ENCODE data around the gene GK. TPM values are rescaled to one million over a fixed set of nuclear protein-coding genes. Genes with fewer than 3 reads are reported as not detected.
"Not testable (repeated sequence)": the region's sequence is repeated elsewhere in the genome, so short reads cannot be mapped to it uniquely, and the experiment has no call there.

The GK gene
- total RNA-seq, 1 experiment from 2014 or later, result 6.3 TPM

DNA sequence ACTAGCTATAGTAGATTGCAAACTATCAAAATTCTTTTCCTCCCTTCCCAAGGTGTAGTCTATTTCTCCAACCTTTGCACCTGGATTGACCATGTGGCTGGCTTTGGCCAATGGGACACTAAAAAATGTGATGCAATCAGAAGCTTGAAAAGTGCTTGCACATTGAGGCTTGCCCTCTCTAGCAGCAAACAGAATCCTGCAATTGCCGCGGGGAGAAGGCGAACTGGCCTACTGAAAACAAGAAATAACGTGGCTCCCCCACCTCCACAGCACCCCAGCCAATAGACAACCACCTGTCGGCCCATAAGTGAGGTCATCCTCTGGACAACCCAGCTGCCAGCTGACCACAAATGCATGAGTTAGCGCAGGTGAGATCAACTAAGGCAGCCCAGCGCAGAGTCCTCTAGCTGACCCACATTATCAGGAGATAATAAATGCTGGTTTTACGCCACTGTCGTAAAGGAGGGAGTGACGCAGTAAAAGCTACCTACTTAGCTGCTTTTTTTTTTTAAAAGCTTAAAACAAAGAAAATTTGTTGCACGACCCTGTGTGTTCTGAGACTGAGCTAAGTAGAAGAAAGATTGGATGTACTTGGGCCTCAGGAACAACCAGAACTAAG is 95.2 kb downstream of the GK start:
- no peak for DNase-seq (ENCODE audit: low spot score)
- Histone ChIP-seq H3K27ac (ENCODE audit: low read depth, low read length, poor library complexity, severe bottlenecking) (no peak overlapping the region), H3K9me3 (ENCODE audit: low read depth, low read length, poor library complexity, severe bottlenecking) (no peaks in the 10 kb centered on the region), H3K4me1 (ENCODE audit: insufficient read depth, low read length, poor library complexity, severe bottlenecking) (no peaks in the 10 kb centered on the region), H3K36me3 (ENCODE audit: insufficient read depth, low read length, poor library complexity, severe bottlenecking) (no peaks in the 10 kb centered on the region), H3K4me3 (ENCODE audit: low read depth, low read length, poor library complexity, severe bottlenecking) (no peak overlapping the region), H3K27me3 (replicated peaks; ENCODE audit: insufficient read depth, low read depth, low read length, poor library complexity) (no peaks in the 10 kb centered on the region)
- POLR2A ChIA-PET (ENCODE audit: low non-redundant PET), result interaction anchor here (0.6 kb wide), 1 partner anchor 78 kb away, joined by 4 read pairs; no protein-coding TSS in a partner anchor
- BruUV-seq (replicated peaks), result no TSS peak
- no peak for TF ChIP-seq EZH2 (IDR thresholded peaks at IDR 0.05; ENCODE audit: borderline replicate concordance, low read depth, low read length, poor library complexity, severe bottlenecking)
- TF ChIP-seq, protein P1, sequence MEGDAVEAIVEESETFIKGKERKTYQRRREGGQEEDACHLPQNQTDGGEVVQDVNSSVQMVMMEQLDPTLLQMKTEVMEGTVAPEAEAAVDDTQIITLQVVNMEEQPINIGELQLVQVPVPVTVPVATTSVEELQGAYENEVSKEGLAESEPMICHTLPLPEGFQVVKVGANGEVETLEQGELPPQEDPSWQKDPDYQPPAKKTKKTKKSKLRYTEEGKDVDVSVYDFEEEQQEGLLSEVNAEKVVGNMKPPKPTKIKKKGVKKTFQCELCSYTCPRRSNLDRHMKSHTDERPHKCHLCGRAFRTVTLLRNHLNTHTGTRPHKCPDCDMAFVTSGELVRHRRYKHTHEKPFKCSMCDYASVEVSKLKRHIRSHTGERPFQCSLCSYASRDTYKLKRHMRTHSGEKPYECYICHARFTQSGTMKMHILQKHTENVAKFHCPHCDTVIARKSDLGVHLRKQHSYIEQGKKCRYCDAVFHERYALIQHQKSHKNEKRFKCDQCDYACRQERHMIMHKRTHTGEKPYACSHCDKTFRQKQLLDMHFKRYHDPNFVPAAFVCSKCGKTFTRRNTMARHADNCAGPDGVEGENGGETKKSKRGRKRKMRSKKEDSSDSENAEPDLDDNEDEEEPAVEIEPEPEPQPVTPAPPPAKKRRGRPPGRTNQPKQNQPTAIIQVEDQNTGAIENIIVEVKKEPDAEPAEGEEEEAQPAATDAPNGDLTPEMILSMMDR (conservative IDR thresholded peaks at IDR 0.05; ENCODE audit: low read depth, low read length), result no peak
- intact Hi-C loops (cut with micrococcal nuclease; ENCODE audit: unreplicated experiment), result no loop called here
- CTCF ChIA-PET, result interaction anchor here (0.6 kb wide), 1 partner anchor 13 kb away, joined by 3 read pairs; no protein-coding TSS in a partner anchor

DNA sequence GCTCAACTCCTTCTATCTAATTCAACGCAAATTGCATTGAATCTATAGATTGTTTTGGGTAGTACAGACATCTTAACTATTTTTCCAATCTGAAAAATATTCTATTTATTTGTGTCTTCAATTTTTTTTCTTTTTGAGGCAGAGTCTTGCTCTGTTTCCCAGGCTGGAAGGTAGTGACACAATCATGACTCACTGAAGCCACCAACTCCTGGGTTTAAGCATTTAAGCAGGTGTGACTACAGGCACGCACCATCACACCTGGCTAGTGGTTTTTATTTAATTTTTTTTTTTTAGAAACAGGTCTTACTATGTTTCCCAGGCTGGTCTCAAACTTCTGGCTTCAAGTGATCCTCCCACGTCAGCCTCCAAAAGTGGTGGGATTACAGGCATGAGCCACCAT is 98.3 kb downstream of the GK start:
- BruUV-seq (replicated peaks), result no TSS peak
- intact Hi-C loops (cut with micrococcal nuclease; ENCODE audit: unreplicated experiment), result no loop called here
- Histone ChIP-seq H3K4me3 (ENCODE audit: low read depth, low read length, poor library complexity, severe bottlenecking) (no peak overlapping the region), H3K9me3 (ENCODE audit: low read depth, low read length, poor library complexity, severe bottlenecking) (no peaks in the 10 kb centered on the region), H3K27me3 (replicated peaks; ENCODE audit: insufficient read depth, low read depth, low read length, poor library complexity) (no peaks in the 10 kb centered on the region), H3K36me3 (ENCODE audit: insufficient read depth, low read length, poor library complexity, severe bottlenecking) (no peaks in the 10 kb centered on the region), H3K4me1 (ENCODE audit: insufficient read depth, low read length, poor library complexity, severe bottlenecking) (no peaks in the 10 kb centered on the region), H3K27ac (ENCODE audit: low read depth, low read length, poor library complexity, severe bottlenecking) (no peak overlapping the region)
- DNase-seq (ENCODE audit: low spot score), result no peak
- POLR2A ChIA-PET (ENCODE audit: low non-redundant PET), result no interaction called here
- no peak for TF ChIP-seq EZH2 (IDR thresholded peaks at IDR 0.05; ENCODE audit: borderline replicate concordance, low read depth, low read length, poor library complexity, severe bottlenecking)
- TF ChIP-seq, protein P1 (conservative IDR thresholded peaks at IDR 0.05; ENCODE audit: low read depth, low read length), result no peak
- CTCF ChIA-PET, result no interaction called here

DNA sequence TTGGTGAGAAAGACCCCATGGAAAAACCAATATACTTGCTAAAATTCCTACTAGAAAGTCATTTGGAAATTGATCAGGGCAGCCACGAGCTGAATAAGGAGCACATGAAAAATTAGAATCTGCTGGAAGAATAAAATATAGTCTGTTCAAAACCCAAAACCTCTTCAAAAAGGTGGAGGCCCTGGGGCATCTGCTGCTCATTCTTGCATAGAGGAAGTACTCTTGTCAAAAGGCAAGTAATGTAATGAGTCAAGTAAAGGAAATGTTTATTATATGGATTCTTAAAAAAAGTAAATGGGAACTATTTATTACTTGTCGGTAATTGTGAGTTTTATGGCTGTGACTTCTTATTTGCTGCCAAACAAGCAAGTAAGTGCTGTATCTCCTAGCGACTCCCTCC is 109.5 kb downstream of the GK start:
- H3K27ac ChIP-seq (ENCODE audit: low read depth, low read length, poor library complexity, severe bottlenecking), result no peak overlapping the region
- DNase-seq (ENCODE audit: low spot score), result no peak
- no peaks in the 10 kb centered on the region for H3K9me3 ChIP-seq (ENCODE audit: low read depth, low read length, poor library complexity, severe bottlenecking)
- BruUV-seq (replicated peaks), result no TSS peak
- H3K4me1 ChIP-seq (ENCODE audit: insufficient read depth, low read length, poor library complexity, severe bottlenecking), result no peaks in the 10 kb centered on the region
- no peaks in the 10 kb centered on the region for H3K27me3 ChIP-seq (replicated peaks; ENCODE audit: insufficient read depth, low read depth, low read length, poor library complexity)
- H3K36me3 ChIP-seq (ENCODE audit: insufficient read depth, low read length, poor library complexity, severe bottlenecking), result no peaks in the 10 kb centered on the region
- H3K4me3 ChIP-seq (ENCODE audit: low read depth, low read length, poor library complexity, severe bottlenecking), result no peak overlapping the region
- no peak for TF ChIP-seq EZH2 (IDR thresholded peaks at IDR 0.05; ENCODE audit: borderline replicate concordance, low read depth, low read length, poor library complexity, severe bottlenecking)
- TF ChIP-seq, protein P1 (conservative IDR thresholded peaks at IDR 0.05; ENCODE audit: low read depth, low read length), result no peak
- intact Hi-C loops (cut with micrococcal nuclease; ENCODE audit: unreplicated experiment), result no loop called here
- POLR2A ChIA-PET (ENCODE audit: low non-redundant PET), result no interaction called here
- CTCF ChIA-PET, result no interaction called here

DNA sequence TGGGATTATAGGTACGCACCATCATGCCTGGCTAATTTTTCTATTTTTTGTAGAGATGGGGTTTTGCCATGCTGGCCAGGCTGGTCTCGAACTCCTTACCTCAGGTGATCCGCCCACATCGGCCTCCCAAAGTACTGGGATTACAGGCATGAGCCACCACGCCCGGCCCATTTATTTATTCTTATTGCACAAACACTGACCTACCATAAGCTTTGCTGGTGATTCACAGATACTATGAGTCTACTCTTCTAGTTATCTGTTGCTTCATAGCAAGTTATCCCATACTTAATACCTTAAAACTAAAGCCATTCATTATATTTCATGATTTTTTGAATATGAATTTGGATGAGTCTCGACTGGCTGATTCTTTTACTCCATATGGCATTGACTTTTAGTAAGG is 120.5 kb downstream of the GK start:
- H3K27me3 ChIP-seq (replicated peaks; ENCODE audit: insufficient read depth, low read depth, low read length, poor library complexity); BruUV-seq (replicated peaks); DNase-seq (ENCODE audit: low spot score); POLR2A ChIA-PET (ENCODE audit: low non-redundant PET); intact Hi-C loops (cut with micrococcal nuclease; ENCODE audit: unreplicated experiment); H3K27ac ChIP-seq (ENCODE audit: low read depth, low read length, poor library complexity, severe bottlenecking); H3K4me1 ChIP-seq (ENCODE audit: insufficient read depth, low read length, poor library complexity, severe bottlenecking); CTCF ChIA-PET; H3K4me3 ChIP-seq (ENCODE audit: low read depth, low read length, poor library complexity, severe bottlenecking); H3K36me3 ChIP-seq (ENCODE audit: insufficient read depth, low read length, poor library complexity, severe bottlenecking); H3K9me3 ChIP-seq (ENCODE audit: low read depth, low read length, poor library complexity, severe bottlenecking): not testable (repeated sequence)

Measured in A673 (cell line).